Femur (tissue), 1 donor: ENCODE measurements around the gene VGF.

Experiments used
- DNase-seq: peaks from one replicate; pipeline ENCODE4 v3.0.0-alpha.2; 2017

Gene VGF

DNA sequence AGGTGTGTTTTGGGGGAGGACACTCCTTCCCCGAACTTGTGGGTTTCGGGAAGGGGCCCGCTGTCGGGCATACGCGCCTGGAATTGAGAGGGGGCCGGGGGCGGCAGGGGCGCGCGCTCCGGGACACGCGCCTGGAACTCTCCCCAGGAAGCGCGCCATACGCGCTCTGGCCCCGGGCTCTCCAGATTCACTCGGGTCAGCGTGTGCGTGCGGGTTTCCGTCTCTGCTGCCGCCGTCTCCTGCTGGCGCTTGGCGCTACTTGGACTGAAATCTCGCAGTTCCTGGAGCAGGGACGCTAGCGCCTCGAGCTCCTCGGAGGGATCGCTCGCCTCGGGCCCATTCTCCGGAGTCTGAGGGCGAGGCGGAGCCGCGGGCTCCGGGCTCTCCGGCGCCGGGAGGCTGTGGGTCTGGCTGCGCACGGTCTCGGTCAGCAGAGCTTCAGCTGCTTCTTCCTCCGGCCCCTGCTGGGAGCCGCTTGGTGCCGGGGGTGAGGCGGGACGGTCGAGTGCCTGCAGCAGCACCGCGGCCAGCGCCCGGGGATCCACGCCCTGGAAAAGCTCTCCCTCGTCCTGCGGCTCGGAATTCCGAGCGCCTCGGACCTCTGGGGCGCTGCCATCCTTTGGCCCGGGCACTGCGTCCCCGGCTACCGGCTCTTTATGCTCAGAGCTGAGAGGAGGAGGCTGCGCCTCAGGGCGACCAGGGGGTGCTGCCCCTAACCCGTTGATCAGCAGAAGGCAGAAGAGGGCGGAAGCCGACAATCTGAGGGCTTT, 1.1 kb downstream of the VGF start:
- peak; percentile 59 for DNase-seq

GRCh38 chr7:101163279-101164070, 1.9 kb downstream of the VGF start:
- DNase-seq: no peak

DNA sequence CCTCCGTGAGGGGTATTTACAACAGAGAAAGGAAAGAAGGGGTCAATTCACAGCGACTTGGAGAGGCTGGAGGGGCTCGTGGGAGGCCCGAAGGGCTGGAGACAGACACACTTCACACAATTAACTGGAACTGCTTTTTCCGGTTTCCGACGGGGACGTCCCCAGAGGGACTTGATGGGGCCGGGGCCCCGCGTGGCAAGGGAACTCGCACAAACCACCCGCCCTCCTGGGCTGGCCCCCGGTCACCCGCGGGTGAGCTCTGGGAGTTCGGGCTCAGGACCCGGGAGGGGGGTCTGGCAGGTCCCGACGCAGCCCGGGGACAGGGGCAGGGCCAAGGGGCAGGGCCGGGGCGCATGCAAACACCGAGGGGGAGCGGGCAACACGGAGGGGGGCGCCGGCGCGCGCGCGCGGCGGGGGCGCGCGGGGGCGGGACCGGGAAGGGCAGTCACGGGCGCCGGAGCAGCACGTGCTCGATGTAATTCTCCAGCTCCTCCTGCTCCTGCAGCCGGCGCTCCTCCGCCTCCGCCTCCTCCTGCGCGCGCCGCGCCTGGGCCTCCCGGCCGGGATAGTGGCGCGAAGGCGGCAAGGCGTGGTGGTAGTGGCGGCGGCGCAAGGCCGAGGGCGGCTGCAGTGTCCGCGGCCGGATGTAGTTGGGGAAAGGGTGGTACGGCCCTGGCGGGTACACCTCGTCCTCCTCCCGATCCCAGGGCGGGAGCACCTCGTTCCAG, 2.7 kb downstream of the VGF start:
- peak; percentile 56 for DNase-seq

- DNase-seq: no peak
These were observed 3.5 kb downstream of the VGF start for GRCh38 chr7:101161692-101162471.

- no peak for DNase-seq
These were observed 4.5 kb downstream of the VGF start for GRCh38 chr7:101160910-101161309.

DNA sequence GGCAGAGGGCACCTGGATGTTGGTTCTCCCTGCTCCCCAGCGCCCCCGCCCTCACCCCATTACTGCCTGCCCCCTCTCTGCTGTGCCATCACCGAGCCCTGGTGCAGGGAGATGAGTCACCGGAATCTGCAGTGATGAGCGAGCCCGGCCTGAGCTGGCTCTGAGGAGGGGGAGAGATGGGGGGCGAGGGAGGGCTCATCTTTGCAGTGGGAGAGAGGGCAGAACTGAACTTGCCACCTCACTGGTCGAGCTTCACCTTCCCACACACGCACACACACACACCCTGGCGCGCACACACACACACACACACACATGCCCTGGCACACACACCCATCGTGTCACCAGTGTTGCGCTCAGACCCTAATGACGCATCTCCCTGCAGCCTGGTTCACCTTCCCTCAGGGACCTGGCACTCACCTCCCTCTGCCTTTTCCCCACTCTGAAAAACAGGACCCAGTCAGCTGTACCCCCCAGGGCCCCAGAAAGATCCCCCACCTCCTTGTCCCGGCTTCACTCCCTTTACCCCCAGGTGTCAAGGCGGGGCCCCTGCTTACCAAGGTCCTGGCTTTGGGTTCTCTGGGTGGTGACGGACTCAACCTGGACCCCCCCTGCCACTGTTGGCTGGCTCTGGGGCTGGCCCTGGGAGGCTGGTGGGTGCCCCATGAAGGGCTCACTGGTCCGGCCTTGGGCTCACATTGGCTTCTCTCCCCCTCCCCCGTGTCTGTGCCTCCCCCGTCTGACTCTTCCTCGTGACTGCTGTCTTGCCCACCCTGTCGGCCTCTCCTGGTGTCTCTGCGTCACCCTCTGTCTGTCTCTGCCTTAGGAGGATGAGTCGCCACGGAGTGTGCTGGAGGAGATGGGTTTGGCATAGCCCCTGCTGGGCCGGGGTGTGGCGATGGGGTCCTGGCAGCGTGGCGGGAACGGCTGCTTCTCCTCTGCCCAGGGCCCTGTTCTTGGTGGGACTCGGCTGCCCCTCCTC, 5.4 kb downstream of the VGF start:
- DNase-seq: no peak

DNA sequence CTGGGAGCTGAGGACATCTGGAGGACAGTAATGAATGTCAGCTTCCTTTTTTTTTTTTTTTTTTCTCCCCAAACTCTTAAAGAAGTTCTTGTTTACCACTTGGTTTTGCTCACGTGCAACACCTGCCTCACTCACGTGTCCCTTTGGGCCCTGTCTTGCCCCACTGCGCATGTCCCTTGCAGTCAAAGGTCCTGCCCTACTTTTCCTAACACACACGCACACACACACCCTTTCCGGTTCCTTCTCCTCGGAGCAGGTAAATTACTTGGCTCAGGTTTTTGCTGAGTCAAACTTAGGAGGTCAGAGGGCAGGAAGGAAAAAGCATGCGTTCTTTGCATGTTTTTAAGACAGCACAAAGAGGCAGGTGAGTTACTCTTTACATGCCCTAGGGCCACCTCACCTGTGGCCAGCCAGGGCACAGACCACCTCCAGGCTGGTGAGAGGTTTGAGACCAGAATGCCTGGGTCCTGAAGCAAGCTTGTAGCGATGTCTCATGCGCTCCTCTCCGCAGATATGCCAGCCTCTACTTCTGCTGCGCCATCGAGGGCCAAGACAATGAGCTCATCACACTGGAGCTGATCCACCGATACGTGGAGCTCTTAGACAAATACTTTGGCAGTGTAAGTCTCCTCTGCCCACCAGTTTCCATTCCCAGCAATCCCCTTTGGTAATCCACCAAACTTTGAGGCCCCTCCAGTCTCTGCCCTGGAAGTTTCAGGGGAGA, 8.3 kb downstream of the VGF start:
- no peak for DNase-seq

DNA sequence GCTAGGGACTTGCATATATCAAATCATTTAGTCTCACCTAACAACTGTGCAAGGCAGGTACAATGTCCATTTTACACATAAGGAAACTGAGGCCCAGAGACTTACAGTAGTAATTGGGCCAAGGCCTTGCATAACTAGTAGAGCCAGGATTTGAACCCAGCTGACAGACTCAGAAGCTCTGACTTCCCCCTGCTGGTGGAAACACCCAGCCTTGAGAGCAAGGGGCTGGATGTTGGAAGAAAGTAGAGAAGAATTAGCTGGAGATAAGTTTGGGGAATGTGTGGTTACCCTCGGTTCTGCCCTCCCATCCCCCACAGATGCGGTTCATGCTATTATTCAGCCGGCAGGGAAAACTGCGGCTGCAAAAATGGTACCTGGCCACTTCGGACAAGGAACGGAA, 9.1 kb downstream of the VGF start:
- DNase-seq: no peak

- no peak for DNase-seq
These were observed 10.1 kb downstream of the VGF start for GRCh38 chr7:101155303-101155702.

DNA sequence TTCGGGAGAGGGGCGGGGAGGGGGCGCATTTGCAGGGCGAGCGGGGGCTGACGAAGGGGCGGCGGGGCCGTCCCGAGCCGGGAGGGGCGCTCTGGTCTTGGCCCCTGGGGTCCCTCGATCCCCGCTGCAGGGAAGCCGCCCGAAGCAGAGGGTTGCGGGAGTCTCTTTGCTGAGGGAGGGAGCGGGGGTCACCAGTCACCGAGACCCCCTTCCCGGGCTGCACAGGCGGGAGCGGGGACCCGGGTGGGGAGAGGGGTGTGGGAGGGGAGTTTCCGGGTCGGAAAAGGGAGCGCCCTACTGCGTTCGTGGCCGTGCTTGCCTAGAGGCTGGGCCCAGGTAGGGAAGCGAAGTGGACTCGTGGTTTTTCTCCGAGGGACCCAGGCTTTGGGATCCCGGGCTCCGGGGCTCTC, 10.7 kb downstream of the VGF start:
- DNase-seq: no peak

GRCh38 chr7:101153969-101154692, 11.2 kb downstream of the VGF start, which contains the start of gene AP1S1:
Gene AP1S1 (plus strand): TSS chr7:101154476. CDS start chr7:101154515, 39 bp downstream.
- DNase-seq: peak; percentile 95

DNA sequence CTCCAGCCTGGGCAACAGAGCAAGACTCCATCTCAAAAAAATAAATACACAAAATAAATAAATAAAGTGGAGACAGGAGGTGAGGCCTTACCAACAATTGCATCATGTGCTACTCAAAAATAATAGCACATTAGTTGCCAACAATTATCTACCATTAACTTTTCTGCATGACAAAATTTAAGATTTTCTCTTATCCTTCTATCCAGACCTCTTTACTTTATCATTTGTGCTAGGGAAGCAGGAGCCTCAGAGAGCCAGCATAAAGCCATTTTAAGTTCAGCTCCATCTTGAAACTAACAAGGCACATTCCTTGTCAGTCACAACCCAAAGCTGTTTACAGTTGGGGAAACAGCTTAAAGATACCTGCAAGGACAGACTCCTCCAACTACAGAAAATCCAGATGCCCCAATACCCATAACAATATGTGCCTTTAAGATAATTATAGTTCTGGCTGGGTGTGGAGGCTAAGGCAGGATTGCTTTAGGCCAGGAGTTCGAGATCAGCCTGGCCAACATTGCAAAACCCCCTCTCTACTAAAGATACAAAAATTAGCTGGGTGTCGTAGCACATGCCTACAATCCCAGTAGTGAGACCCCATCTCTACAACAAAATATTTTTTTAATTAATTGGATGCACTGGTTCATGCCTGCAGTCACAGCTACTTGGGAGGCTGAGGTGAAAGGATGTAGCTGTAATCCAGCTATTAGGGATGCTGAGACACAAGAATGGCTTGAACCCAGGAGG, 13.3 kb downstream of the VGF start:
- DNase-seq: no peak

- DNase-seq: no peak
These were observed 24.5 kb downstream of the VGF start for GRCh38 chr7:101140746-101141382.

- no peak for DNase-seq
These were observed 25.1 kb downstream of the VGF start for GRCh38 chr7:101140339-101140699.

DNA sequence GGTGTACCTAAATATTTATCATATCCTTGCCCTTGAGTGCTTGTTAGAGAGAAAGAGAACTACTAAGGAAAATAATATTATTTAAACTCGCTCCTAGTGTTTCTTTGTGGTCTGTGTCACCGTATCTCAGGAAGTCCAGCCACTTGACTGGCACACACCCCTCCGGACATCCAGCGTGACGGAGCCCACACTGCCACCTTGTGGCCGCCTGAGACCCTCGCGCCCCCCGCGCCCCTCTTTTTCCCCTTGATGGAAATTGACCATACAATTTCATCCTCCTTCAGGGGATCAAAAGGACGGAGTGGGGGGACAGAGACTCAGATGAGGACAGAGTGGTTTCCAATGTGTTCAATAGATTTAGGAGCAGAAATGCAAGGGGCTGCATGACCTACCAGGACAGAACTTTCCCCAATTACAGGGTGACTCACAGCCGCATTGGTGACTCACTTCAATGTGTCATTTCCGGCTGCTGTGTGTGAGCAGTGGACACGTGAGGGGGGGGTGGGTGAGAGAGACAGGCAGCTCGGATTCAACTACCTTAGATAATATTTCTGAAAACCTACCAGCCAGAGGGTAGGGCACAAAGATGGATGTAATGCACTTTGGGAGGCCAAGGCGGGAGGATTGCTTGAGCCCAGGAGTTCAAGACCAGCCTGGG, 27.0 kb downstream of the VGF start:
- DNase-seq: peak; percentile 81

- no peak for DNase-seq
These were observed 27.6 kb downstream of the VGF start for GRCh38 chr7:101137651-101138212.

GRCh38 chr7:101134399-101134980, 30.9 kb downstream of the VGF start:
- no peak for DNase-seq
